CD4-positive, alpha-beta T cell treated with Interleukin-17A for 4 hours (primary cell): ENCODE data around the gene MARCHF10.
"Not testable (repeated sequence)": the region's sequence is repeated elsewhere in the genome, so short reads cannot be mapped to it uniquely, and the experiment has no call there.

Experiments used
- DNase-seq: peaks from one replicate; pipeline ENCODE4 v3.0.0-alpha.2; 2020; ENCODE audit warnings: mixed read lengths

MARCHF10 gene

DNA sequence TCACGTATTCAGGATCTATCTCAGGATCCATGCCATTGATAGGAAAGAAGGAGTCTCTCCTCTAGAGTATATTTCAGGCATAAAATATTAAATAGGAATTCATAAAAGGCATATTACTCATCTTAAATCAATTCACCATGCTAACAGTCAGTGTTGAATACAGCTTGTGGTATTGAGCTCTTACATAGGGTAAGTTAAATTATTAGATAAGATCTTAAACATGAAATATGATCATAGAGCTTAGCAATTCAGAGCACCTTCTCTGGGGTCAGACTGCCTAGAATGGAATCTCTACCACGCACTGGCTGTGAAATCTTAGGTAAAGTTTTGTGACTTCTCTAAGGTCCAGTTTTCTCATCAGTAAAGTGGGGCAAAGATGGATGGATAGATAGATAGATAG lies 20.7 kb downstream of the MARCHF10 start:
- DNase-seq: no peak

DNA sequence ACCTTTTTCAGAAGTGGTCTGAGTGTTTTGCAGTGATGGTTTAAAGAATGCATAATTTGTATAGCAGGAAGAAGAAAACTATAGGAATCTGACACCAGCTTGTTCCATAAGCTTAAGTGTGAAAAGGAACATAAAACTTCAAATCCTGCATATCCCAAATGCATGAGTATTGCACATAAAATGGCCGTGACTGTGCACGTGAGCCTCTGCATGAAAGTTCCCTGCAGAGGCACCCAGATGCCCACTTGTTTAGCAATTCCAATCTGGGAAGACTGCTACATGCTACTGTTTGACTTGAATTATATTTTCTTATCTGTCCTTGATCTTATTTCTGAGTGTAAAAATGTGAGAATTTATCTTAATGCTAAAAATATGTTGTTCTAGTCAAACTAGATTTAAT lies 21.5 kb downstream of the MARCHF10 start:
- DNase-seq: no peak

DNA sequence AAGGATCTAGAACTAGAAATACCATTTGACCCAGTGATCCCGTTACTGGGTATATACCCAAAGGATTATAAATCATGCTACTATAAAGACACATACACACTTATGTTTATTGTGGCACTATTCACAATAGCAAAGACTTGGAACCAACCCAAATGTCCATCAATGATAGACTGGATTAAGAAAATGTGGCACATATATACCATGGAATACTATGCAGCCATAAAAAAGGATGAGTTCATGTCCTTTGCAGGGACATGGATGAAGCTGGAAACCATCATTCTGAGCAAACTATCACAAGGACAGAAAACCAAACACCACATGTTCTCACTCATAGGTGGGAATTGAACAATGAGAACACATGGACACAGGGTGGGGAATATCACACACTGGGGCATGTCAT lies 22.1 kb downstream of the MARCHF10 start:
- DNase-seq: not testable (repeated sequence)

DNA sequence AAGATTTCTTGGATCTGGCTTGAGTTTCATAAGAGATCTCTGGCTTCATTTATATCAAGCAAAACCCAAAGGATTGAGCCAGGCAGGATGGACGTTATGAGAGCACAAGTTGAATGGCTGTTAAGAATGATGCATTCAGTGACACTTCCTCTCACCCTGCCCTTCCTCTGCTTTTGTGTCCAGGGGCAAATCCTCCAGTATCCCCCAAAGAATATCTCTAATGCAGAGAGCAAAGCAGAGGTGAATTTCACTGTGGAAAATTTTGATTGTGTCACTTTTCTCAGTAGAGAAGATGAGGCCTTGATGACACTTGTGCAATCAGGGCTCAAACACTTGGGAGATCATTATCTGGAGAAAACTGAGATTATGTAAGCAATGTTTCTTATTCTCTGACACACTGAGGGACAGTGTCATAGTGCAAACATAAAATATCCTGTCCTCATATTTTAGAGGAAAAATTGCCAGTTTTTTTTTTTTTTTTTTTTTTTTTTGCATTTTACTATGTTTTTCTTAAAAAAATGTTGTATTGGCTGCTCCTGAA lies 25.3 kb downstream of the MARCHF10 start:
- no peak for DNase-seq

DNA sequence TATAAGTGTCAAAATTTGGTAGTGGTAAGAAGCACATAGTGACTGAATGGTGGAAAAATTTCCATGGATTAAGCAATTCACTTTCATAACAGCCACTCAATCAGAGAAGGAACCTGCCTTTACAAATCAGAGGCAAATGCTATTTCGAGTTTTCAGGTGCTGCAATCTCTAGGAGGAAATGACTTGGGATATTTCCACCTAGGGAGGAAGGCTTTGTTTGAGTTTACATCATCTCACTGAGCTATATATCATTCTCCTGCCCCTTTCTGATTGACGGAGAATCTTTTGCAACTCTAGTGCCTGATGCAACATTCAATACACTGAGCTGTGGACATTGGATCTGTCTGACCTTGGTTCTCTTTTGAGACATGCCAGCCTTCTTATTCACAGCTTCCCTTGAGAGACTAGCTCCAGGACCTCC lies 26.3 kb downstream of the MARCHF10 start:
- DNase-seq: no peak

DNA sequence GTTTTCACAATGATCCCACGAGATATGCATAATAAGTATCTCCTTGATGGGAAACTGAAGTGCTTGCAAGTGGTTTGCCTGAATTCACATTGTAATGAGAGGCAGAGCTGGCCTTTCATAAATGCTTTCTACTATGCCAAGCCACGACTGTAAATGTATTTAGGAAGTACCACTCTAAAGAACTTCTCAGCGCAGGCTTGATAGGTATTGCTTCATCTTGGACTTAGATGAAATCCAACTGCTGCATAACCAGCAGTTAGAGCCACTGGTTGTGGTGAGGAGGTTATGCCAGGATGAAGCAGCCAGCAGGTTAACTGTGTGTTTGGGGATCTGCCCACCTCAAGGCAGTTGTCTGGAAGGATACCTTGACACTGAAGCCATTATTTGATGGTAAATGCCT lies 26.8 kb downstream of the MARCHF10 start:
- no peak for DNase-seq

DNA sequence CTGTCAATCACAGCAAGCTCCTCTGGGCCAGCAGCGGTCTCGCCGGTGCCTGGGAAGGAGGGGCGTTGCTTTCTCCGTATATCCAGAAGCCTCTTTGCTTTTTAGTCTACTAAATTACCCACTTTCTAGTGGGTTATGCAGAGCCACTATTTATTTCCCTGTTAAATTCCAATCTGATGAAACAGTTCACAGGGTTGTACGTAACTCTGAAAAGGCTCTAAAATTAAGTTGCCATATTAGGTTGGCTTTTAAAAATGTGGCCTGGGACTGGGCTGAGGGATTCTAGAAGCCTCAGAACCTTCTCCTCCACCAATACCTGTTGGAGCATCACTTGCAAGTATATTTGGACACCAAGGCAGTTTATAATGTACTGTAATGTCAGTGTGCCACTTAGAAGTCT lies 27.2 kb downstream of the MARCHF10 start:
- no peak for DNase-seq

DNA sequence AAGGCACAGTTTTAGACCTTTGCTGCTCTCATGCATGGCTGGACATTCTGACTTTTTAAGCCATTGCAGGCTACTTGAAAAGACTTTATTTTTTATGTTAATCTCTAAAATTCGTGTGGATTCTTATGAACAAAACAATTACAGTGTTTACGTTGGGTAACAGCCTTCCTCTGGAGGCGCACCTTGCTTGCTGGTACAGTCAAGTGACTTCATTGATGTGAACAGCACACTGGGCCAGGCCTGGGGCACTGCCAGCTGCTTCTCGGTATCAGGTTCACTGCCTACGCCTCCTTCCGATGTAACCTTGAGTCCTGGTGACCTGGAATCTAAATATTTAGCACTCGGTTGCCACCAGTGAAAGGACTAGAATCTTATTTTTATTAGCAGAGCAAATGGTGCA lies 27.8 kb downstream of the MARCHF10 start:
- no peak for DNase-seq

DNA sequence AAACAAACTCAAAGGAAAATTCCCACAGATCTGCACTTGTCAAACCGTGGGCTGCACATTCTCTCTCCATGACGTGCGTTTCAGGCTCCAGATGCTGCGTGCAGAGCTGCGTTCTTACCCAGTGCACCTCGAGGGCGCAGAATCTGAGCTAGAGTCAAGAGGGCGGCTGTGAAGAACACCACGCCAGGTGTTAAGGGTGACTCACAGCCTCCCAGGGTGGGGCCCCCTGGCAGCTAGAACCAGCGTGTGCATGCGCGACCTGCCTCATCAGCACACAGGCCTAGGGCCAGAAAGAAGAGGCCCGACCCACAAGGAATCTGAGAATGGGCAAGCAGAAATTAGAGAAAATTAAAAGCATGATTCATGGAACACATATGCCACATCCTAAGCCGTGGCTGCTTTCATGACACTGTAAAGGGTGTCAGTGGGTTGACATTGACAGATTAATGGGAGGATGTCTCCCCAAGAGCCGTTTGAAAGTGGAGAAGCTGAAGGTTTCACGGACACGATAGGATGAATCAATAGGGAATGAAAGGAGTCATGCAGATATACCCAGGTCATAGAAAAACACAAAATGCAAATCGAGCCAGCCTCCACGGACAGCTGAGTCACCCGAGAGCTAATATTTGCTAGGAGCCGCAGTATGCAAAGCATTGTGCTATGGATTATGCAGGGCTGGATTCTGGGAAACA lies 29.0 kb downstream of the MARCHF10 start:
- DNase-seq: no peak

DNA sequence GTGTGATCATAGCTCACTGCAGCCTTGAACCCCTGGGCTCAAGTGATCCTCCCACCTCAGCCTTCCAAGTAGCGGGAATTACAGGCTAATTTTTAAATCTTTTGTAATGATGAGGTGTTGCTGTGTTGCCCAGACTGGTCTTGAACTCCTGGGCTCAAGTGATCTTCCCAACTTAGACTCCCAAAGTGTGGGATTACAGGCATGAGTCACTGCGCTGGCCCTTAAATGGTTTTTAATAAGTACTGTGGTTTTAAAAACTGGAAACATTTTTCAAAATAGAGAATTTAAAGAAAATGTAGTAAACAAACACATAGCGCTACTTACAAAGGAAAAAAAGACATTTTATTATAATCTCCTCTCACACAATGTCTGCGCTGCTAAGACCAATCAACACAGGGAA lies 32.2 kb downstream of the MARCHF10 start:
- no peak for DNase-seq

DNA sequence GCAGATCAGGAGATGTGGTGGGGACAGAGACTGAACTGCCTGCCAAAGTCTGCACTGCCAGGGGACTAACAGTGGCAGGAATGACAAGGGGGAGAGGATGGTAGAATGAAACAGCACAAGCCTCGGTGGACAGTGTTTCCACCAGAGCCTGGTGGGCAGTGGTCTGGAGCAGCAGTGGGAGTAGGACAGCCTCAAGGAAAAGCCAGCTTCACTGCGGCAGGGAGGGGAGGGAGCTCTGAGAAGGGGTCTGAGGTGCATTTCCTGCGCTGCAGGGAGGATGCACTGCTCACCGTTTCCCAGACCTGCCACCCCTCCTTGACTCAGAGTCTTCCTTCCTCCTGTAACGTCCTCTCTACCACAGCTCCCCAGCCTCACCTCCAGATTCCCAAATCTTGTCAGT lies 33.8 kb downstream of the MARCHF10 start:
- DNase-seq: no peak

DNA sequence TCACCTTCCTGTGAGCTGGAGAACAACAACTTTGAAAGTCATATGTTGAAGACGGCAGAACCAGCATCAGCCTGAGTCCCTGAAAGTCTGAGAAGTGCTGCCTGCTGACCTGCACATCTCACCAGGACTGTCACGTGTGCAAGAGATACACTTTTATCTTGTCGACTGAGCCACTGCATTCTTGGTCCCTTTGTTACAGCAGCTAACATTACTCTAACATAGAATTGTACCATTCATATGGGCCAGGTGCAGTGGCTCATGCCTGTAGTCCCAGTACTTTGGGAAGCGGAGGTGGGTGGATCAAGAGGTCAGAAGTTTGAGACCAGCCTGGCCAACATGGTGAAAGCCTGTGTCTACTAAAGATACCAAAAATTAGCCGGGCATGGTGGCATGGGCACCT lies 40.1 kb downstream of the MARCHF10 start:
- no peak for DNase-seq

DNA sequence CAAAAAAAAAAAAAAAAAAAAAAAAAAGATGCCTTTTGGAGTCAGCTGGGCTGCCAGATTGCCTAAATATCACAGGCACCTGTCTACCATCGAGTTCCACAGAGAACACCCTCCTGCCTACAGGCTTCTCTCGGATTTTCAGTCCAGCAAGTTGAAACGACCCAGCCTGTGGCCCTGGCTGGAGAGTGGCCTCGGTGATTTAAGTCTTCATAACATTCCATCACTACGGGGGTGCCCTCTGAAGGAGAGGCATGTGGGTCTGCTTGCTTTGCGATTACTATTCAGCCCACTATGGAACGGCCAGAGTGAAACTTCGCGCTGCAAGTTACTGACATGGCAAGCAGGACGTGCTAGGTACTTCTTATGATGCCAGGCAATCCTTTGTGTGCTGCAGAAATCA lies 42.8 kb downstream of the MARCHF10 start:
- no peak for DNase-seq

DNA sequence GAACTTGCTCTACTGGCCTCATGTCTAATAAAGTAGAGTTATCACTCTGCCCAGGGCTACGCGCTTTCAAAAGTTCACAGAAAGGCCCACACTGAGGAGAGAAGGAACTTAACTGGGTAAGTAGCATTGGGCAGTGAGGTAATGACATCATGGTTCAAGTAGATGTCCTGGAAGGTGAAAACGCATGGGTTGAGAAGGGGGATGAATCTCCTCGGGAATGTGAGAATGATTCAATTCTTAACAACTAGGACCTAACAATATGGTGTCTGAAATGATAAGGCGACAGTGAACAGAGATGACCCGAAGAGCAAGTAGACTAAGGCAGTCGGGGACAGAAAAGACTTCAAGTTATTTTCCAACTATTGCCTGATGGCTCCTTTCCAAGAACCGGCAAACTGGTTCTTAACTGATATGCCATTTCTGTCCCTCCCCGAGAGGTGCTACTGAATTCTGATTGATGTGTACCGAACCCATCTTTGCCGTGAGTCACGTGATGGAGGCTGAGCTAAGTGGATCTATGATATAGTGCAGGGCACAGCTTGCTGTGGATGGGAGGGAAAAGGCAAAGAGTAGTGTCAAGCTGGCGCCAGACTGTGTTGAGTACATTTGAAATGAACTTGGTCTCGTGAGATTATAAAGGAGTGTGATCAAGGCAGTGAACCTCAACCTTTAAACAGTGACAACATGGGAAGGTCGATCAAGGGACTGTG lies 44.1 kb downstream of the MARCHF10 start:
- DNase-seq: no peak

DNA sequence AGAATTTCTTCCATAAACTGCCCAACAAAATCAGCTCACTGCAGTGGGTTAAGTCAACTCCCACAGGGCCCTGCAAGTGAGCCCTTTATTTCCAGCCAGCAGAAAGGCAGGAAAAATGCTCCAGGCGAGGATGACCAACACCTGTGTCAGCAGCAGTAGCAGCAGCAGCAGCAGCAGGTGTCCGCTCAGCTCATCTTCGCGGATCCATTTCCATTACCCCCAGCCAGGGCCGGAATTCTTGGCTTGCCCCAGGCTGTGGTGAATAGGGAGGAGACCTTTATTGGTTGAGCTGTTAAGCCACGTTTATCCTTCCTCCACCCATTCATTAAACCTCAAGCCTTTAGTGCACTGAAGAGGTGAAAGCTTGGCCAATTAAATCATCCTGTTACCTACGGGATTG lies 46.2 kb downstream of the MARCHF10 start:
- no peak for DNase-seq

DNA sequence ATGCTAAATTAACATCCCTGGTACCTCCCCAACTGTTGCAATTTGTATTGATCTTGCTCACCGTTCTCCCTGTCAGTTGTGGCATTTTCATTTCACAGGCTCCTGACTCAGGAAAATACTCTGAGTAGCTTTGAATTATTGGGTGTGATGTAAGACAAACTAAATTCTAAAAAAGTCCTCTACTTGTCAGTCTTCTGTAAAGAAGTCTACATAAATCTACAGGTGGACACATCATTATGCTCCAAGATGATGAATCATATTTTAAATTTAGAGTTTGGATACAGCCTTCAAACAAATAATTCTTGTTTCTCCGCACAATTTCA lies 47.2 kb downstream of the MARCHF10 start:
- DNase-seq: no peak

DNA sequence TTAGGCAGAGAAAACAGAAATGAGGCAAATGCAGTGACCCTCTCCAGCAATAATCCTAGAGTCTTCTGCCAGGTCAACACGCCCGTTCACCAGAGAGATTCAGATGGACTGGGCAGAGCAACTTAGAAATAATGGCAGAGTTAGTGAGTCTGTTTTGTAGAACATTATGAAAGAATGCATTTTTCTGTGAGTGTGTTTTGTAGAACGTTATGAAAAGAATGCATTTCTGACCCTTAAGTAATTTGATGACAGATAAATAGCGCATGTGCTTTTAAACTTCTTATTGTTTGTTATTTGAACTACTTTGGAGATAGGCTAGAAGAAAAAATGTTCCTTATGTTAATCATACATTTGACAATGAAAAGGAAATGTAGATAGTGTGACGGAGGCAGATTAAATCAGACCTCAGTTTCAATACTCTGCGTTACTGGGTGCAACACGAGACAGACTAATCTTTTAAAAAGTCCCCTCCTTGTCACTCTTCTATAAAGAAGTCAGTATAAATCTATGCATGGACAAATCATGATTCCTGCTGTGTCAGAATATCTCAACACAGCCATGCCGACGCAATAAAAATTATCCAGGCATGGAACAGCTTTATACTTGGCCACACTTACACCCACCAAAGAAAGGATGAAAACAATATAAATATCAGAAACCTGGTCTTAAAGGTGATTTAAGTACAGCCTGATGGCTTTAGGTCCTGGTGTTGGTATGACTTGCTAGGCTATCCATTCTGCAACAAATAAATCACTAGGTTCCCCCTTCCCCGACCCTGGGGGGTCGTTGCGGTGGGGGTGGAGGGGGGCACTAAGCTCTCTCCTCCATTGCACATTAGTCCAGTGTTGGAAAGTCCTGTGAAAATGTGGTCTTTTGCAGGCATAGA lies 47.8 kb downstream of the MARCHF10 start:
- no peak for DNase-seq

DNA sequence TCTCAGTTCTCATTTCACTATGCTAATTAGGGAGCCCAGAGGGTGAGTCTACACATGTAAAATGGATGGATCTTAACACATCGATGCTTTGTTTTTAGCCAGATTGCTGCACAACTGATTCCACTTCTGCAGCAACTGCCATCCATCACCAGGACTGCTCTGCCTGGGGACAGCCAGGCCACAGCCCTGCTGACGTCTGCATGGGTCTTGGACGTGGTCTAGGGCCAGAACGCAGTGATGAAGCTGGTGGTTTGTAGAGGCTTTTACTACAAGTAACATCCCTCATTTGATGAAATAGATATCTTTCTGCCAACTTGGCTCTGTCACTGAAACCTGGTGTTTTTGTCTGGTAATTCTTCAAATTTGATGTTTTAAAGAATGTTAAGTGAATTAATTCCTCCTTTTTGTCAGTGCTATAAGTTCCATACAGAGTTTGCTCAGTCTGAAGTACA lies 50.6 kb downstream of the MARCHF10 start:
- no peak for DNase-seq

DNA sequence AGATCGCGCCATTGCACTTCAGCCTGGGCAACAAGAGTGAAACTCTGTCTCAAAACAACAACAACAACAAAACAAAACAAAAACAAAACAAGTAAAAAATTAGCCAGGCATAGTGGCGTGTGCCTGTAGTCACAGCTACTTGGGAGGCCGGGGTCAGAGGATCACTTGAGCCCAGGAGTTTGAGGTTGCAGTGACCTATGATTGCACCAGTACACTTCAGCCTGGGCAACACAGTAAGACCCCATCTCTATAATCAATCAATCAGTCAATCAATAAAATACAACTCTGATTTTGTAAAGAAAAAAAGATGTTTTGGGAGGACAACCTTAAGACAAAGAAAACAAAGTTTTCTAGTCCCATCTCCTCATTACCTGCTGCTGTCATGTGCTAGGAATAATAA lies 51.9 kb downstream of the MARCHF10 start:
- no peak for DNase-seq

DNA sequence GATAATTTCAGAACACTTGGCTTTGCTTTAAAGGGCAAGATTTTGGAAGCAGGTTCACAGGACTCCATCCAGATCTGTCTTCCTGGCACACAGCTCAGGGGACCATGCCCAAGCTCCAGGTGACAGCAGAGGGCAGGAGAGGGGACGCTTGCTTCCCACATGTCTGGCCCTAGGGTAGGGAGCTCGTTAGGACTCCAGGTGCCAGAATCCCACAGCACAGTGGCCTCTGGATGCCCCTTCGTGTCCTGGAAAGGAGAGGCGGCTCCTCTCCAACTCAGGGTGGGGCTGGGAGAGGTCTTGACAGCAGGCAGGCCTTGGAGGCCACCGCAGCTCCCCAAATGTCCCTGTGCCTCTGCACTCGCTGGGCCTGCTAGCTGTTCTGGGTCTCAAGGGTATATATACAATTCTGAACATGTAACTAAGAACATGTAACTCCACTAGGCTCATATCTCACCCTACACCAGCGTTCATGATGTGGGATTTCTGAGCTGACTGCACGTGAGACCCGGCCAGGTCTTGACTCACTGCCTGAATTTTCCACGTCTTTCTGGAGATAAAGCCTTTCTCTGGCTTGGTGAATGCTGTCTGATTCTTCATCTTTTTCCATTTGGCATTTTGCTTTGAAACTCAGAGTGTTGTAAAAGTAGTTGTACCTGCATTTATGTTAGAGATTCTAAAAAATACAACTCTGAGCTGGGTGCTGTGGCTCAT lies 52.8 kb downstream of the MARCHF10 start:
- no peak for DNase-seq

DNA sequence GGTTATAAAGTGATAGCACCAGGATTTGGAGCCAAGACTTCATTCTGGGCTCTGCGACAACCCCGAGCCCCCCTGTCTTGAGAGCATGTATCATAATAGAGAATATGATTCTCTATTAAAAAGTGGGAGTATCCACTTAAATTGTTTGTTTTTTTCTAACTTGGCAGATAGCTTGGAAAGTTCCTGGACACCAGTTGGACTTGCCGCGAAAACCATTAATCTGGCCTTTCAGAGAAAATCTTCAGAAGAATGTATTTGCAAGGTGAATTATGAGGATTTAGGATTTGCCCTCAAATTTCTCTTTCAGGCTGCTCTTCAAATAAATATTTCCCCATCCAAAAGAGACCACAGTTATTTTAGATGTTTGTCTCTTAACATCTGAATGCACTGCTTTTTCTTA lies 53.5 kb downstream of the MARCHF10 start:
- DNase-seq: no peak

DNA sequence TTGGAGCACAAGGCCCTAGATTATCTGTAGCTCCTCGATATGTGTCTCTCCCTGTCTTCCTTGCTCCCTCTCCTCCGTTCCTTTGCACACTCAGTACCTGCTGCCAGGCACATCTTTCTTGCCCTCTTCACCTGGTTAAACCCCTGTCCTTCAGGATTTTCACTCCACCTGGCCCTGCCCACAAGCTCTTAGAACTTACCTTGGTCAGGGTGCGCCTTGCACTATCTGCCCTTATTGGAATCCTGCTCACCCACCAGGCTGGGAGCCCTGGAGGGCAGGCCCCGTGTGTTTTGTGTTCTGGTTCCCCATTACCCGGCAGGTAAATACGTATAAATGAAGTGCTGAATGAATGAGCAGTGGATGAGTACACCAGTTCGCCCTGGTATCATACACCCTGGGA lies 54.6 kb downstream of the MARCHF10 start:
- no peak for DNase-seq
